Osteoblast (primary cell): ENCODE results near the gene PPARG. TPM values are rescaled to one million over a fixed set of nuclear protein-coding genes. Genes with fewer than 3 reads are reported as not detected.
"Not testable (repeated sequence)": the region's sequence is repeated elsewhere in the genome, so short reads cannot be mapped to it uniquely, and the experiment has no call there.

Experiments
- DNase-seq: peaks from one replicate; pipeline ENCODE4 v3.0.0; 2011; ENCODE audit warnings: low spot score, mixed read lengths; ENCODE audit not compliant: insufficient read length; ENCODE audit errors: missing footprints
- H2AFZ ChIP-seq: 2 replicates; pipeline ENCODE4 v1.6.0; 2011; ENCODE audit warnings: mild to moderate bottlenecking, low read length
- H3K27ac ChIP-seq: 2 replicates; pipeline ENCODE4 v1.5.1; 2011; ENCODE audit warnings: mild to moderate bottlenecking, low read depth, low read length, moderate library complexity
- H3K27me3 ChIP-seq: 2 replicates; pipeline ENCODE4 v1.6.0; 2012; ENCODE audit warnings: mild to moderate bottlenecking, control low read depth, inconsistent platforms, low read length, moderate library complexity; ENCODE audit not compliant: insufficient read depth
- H3K36me3 ChIP-seq: 2 replicates; pipeline ENCODE4 v1.5.1; 2011; ENCODE audit warnings: mild to moderate bottlenecking, low read length, control low read depth, moderate library complexity; ENCODE audit not compliant: insufficient read depth
- H3K4me1 ChIP-seq: 2 replicates; pipeline ENCODE4 v1.5.1; 2011; ENCODE audit warnings: mild to moderate bottlenecking, low read length, control low read depth, moderate library complexity; ENCODE audit not compliant: insufficient read depth
- H3K4me2 ChIP-seq: 2 replicates; pipeline ENCODE4 v1.6.0; 2011; ENCODE audit warnings: mild to moderate bottlenecking, low read length; ENCODE audit not compliant: insufficient read depth
- H3K4me3 ChIP-seq: fragments of 200-600 bp; sonication (generic); 3 replicates; pipeline ENCODE4 v1.5.1; 2012; ENCODE audit warnings: mild to moderate bottlenecking, low read length, inconsistent platforms; ENCODE audit not compliant: insufficient read depth
- H3K79me2 ChIP-seq: 2 replicates; pipeline ENCODE4 v1.6.0; 2012; ENCODE audit warnings: mild to moderate bottlenecking, low read length, control low read depth, inconsistent platforms; ENCODE audit not compliant: insufficient read depth
- H3K9me3 ChIP-seq: 2 replicates; pipeline ENCODE4 v1.5.1; 2011; ENCODE audit warnings: low read depth, low read length, control low read depth
- H4K20me1 ChIP-seq: 2 replicates; pipeline ENCODE4 v1.6.0; 2012; ENCODE audit warnings: mild to moderate bottlenecking, low read length, control low read depth; ENCODE audit not compliant: insufficient read depth
- total RNA-seq: library from RNA; depleted of rRNA; stranded (reverse); fragments of >200 nt; gene quantifications from 2 replicates; pipeline ENCODE4 v1.2.3, GENCODE V29; 2012
- TF ChIP-seq, protein P1 (sequence below): IDR thresholded peaks from 2 replicates; pipeline ENCODE4 v1.5.1; 2011; ENCODE audit warnings: mild to moderate bottlenecking, low read depth, low read length, moderate library complexity; ENCODE audit errors: extremely low read depth

PPARG gene
- total RNA-seq, 1 donor = 7.2 TPM

DNA sequence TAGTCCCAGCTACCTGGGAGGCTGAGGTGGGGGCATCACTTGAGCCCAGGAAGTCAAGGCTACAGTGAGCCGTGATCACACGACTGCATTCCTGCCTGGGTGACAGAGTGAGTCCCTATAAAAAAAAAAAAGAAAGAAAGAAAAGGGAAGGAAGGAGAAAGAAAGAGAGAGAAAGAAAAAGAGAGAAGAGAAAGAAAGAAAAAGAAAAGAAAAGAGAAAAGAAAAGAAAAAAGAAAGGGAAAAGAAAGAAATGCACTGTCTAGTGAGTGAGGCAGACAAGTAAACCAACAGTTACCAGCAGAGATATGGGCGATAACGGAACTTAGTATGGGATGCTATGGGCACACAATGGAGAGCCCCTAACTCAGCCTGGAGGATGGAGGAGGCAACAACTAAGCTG lies 158.2 kb downstream of the PPARG start:
- Histone ChIP-seq H3K4me3 (no peak overlapping the region), H3K27ac (no peak overlapping the region), H4K20me1 (no peaks in the 10 kb centered on the region), H3K9me3 (no peaks in the 10 kb centered on the region), H3K27me3 (peaks cover 2% of the 10 kb centered on the region), H3K79me2 (no peaks in the 10 kb centered on the region), H3K4me1 (no peaks in the 10 kb centered on the region), H2AFZ (no peak overlapping the region), H3K4me2 (no peak overlapping the region), H3K36me3 (no peaks in the 10 kb centered on the region)
- DNase-seq = no peak
- TF ChIP-seq, protein P1, sequence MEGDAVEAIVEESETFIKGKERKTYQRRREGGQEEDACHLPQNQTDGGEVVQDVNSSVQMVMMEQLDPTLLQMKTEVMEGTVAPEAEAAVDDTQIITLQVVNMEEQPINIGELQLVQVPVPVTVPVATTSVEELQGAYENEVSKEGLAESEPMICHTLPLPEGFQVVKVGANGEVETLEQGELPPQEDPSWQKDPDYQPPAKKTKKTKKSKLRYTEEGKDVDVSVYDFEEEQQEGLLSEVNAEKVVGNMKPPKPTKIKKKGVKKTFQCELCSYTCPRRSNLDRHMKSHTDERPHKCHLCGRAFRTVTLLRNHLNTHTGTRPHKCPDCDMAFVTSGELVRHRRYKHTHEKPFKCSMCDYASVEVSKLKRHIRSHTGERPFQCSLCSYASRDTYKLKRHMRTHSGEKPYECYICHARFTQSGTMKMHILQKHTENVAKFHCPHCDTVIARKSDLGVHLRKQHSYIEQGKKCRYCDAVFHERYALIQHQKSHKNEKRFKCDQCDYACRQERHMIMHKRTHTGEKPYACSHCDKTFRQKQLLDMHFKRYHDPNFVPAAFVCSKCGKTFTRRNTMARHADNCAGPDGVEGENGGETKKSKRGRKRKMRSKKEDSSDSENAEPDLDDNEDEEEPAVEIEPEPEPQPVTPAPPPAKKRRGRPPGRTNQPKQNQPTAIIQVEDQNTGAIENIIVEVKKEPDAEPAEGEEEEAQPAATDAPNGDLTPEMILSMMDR = no peak

DNA sequence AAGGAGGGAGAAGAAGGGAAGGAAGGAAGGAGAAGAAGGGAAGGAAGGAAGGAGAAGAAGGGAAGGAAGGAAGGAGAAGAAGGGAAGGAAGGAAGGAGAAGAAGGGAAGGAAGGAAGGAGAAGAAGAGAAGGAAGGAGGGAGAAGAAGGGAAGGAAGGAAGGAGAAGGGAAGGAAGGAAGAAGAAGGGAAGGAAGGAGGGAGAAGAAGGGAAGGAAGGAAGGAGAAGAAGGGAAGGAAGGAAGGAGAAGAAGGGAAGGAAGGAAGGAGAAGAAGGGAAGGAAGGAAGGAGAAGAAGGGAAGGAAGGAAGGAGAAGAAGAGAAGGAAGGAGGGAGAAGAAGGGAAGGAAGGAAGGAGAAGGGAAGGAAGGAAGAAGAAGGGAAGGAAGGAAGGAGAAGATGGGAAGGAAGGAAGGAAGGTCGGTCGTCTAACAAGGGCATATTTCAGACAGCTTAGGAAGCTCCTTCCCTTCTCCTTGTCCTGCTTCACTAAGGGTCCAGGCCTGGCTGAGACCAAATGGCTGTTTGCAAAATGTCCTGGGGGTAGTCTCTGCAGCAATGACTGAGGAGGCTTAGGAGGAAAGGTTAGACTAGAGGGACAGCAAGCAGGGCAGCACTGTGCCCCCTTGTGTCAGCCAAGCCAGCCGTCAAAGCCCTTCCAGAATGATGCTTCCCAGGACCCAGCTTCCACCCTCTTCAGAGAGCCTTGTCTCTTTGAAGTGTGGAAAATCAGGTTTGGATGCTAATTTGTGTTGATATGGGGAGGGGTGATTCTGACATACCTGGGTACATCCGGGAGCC lies 159.7 kb downstream of the PPARG start:
- DNase-seq = peak; percentile 30
- not testable (repeated sequence) for H3K27ac ChIP-seq, H4K20me1 ChIP-seq, H3K36me3 ChIP-seq, H3K79me2 ChIP-seq, H3K4me2 ChIP-seq, H2AFZ ChIP-seq, H3K4me1 ChIP-seq, H3K27me3 ChIP-seq, H3K4me3 ChIP-seq, H3K9me3 ChIP-seq

DNA sequence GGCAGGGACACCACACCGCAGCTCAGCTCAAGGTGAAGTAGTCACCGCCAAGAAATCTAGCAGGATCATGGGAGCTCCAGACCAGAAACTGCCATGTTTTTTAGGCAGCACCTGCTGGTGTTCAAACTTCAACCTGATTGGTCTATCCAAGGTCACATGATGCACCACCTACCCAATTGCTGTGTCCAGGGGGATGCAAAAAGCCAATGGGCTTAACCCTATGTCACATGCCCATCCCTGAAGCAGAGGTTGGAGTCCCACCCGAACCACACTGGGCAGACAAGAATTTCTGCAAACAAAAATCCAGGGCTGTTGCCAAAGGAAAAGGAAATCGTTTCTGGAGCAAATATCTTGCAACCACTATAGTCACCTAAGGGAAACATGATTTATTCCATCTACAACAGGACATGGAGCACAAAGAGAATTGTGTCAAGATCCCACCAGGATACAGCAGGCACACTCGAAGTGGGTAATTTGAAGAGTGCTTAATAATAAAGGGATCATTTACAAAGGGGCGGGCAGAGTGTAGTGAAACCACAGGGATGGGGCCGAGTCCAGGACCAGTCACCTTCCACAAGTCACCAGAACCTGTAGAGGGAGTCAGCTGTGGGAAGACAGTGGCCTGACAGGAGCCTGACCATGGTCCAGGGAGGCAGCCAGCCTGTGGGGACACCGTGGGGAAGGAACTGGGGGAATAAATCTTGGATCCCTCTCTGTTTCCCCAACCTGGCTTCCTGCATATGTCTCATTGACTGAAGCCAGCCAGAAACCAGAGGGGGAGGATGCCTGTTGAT lies 161.2 kb downstream of the PPARG start:
- TF ChIP-seq, protein P1 = no peak
- no peaks in the 10 kb centered on the region for H3K9me3 ChIP-seq
- DNase-seq = peak; percentile 57

DNA sequence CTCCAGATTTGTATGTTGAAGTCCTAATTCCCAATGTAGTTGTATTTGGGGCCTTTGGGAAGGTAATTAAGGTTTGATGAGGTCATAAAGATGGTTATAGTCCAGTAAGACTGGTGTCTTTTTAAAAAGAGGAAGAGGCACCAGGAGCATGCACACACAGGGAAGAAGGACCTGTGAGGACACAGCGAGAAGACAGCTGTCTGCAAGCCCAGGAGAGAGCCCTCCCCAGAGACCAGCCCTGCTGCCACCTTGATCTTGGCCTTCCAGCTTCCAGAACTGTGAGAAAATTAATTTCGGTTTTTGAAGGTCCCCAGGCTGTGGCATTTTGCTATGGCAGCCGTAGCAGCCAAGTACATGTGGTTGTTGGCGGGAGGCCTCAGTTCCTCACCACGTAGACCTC lies 162.6 kb downstream of the PPARG start:
- Histone ChIP-seq H3K4me2 (no peak overlapping the region), H3K36me3 (no peaks in the 10 kb centered on the region), H3K4me1 (peaks cover 12% of the 10 kb centered on the region), H3K27me3 (peaks cover 2% of the 10 kb centered on the region), H4K20me1 (no peaks in the 10 kb centered on the region), H3K27ac (no peak overlapping the region), H3K9me3 (no peaks in the 10 kb centered on the region), H3K4me3 (no peak overlapping the region), H3K79me2 (no peaks in the 10 kb centered on the region), H2AFZ (no peak overlapping the region)
- TF ChIP-seq, protein P1 = no peak
- DNase-seq = no peak

More for the DNA sequence above, 161.2 kb downstream of the PPARG start:
- Histone ChIP-seq H3K4me2 (no peak overlapping the region), H3K4me1 (peaks cover 12% of the 10 kb centered on the region), H3K79me2 (no peaks in the 10 kb centered on the region), H2AFZ (no peak overlapping the region), H3K36me3 (no peaks in the 10 kb centered on the region), H3K27me3 (peaks cover 2% of the 10 kb centered on the region), H3K27ac (no peak overlapping the region), H4K20me1 (no peaks in the 10 kb centered on the region), H3K4me3 (no peak overlapping the region)
